GF-D8 (cell line): ENCODE results near the gene KIR3DL2.
"Not testable (repeated sequence)": the region's sequence is repeated elsewhere in the genome, so short reads cannot be mapped to it uniquely, and the experiment has no call there.

ENCODE experiments used
- DNase-seq: peaks from one replicate; lab custom pipeline; 2025; lab: John Stamatoyannopoulos, UW

Gene KIR3DL2

GRCh38 chr19:54871696-54872095 is 21.5 kb downstream of the KIR3DL2 start:
- no peak for DNase-seq

- DNase-seq: peak; percentile 82
These were observed 23.7 kb downstream of the KIR3DL2 start, which contains the start of gene FCAR for GRCh38 chr19:54873990-54874389. FCAR (plus strand) TSS chr19:54874235; CDS start chr19:54874290, 55 bp downstream.

- peak; percentile 90 for DNase-seq
These were observed 25.3 kb downstream of the KIR3DL2 start for GRCh38 chr19:54875506-54875905.

GRCh38 chr19:54877471-54877870 is 27.2 kb downstream of the KIR3DL2 start:
- DNase-seq: no peak

- no peak for DNase-seq
These were observed 31.6 kb downstream of the KIR3DL2 start for GRCh38 chr19:54881884-54882283.

- DNase-seq: no peak
These were observed 32.5 kb downstream of the KIR3DL2 start for GRCh38 chr19:54882758-54883157.

- no peak for DNase-seq
These were observed 33.0 kb downstream of the KIR3DL2 start for GRCh38 chr19:54883228-54883627.

GRCh38 chr19:54888239-54888638 is 38.0 kb downstream of the KIR3DL2 start:
- DNase-seq: no peak

- no peak for DNase-seq
These were observed 39.3 kb downstream of the KIR3DL2 start for GRCh38 chr19:54889566-54889965.

GRCh38 chr19:54893406-54893805 is 43.2 kb downstream of the KIR3DL2 start:
- DNase-seq: no peak

GRCh38 chr19:54894106-54894505 is 43.9 kb downstream of the KIR3DL2 start:
- not testable (repeated sequence) for DNase-seq

- DNase-seq: no peak
These were observed 45.8 kb downstream of the KIR3DL2 start for GRCh38 chr19:54896036-54896435.

- DNase-seq: not testable (repeated sequence)
These were observed 48.4 kb downstream of the KIR3DL2 start for GRCh38 chr19:54898685-54899084.

GRCh38 chr19:54899646-54900045 is 49.4 kb downstream of the KIR3DL2 start:
- not testable (repeated sequence) for DNase-seq

GRCh38 chr19:54901153-54901552 is 50.9 kb downstream of the KIR3DL2 start:
- peak; percentile 32 for DNase-seq

GRCh38 chr19:54902061-54902460 is 51.8 kb downstream of the KIR3DL2 start:
- DNase-seq: no peak

- DNase-seq: no peak
These were observed 53.1 kb downstream of the KIR3DL2 start for GRCh38 chr19:54903303-54903702.

GRCh38 chr19:54904261-54904660 is 54.0 kb downstream of the KIR3DL2 start:
- not testable (repeated sequence) for DNase-seq

GRCh38 chr19:54905421-54905802 is 55.2 kb downstream of the KIR3DL2 start:
- DNase-seq: no peak

- DNase-seq: no peak
These were observed 55.7 kb downstream of the KIR3DL2 start, which contains the start of gene NCR1 for GRCh38 chr19:54905803-54906511. NCR1 (plus strand) TSS chr19:54906148; CDS start chr19:54906188, 40 bp downstream.

- DNase-seq: no peak
These were observed 56.6 kb downstream of the KIR3DL2 start for GRCh38 chr19:54906819-54907218.

- DNase-seq: not testable (repeated sequence)
These were observed 57.7 kb downstream of the KIR3DL2 start for GRCh38 chr19:54907899-54908298.
